ENCODE measurements around the gene PLEKHA7. TPM values are rescaled to one million over a fixed set of nuclear protein-coding genes. Genes with fewer than 3 reads are reported as not detected.
"Not testable (repeated sequence)": the region's sequence is repeated elsewhere in the genome, so short reads cannot be mapped to it uniquely, and the experiment has no call there.

The PLEKHA7 gene
- total RNA-seq, 1 experiment from 2014 or later = 43.1 TPM

DNA sequence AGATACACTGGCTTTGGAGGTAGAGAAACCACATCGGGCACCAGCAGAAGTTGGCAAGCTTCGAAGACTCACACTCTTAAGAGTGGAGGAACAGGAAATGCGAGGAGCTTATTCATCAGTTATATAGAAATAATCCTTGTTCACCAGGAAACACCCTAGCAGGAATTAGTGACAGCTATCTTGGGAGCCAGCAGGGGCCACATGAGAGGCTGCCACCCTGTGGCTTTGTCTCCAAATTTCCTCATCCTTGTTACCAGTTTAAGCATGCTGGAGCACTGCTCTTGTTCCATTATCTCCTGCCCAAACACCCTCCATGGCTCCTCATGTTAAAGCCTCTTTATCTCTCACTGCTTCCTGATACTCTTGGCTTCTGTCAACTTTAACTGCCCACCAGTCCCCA, 131.0 kb downstream of the PLEKHA7 start:
- peak; percentile 84 for DNase-seq (ENCODE audit: low read depth)

- no peak for DNase-seq (ENCODE audit: low read depth)
These were observed 132.4 kb downstream of the PLEKHA7 start for GRCh38 chr11:16881766-16882165.

DNA sequence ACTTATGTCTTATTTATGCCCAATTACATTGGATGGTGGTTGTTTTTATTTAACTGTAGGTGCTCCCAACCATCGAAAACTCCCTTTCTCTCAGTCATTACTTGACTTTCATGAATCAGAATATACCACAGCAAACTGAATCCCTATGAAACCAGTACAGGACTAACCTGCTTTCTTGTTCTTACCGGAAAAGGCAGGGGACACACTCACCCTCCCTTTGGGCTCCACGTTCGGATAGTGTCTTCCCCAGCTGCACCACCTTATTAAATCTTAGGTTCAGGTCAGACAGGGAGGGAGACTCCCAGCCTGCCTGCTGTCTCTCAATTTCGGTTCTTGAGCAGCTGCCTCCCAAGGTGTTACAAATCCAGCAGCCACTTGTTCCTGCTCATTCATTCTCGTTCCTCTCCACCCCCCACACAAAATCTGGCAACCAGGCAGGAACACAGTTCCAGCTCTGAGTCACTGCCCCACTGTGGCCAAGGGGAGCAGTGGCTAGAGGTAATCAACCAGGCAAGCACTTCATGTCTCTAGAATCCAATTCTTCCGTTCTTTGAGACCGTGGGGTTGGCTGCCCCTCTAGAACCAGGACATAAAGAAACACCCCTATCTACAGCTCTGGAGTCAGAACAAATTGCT, 133.0 kb downstream of the PLEKHA7 start:
- peak; percentile 85 for DNase-seq (ENCODE audit: low read depth)

DNA sequence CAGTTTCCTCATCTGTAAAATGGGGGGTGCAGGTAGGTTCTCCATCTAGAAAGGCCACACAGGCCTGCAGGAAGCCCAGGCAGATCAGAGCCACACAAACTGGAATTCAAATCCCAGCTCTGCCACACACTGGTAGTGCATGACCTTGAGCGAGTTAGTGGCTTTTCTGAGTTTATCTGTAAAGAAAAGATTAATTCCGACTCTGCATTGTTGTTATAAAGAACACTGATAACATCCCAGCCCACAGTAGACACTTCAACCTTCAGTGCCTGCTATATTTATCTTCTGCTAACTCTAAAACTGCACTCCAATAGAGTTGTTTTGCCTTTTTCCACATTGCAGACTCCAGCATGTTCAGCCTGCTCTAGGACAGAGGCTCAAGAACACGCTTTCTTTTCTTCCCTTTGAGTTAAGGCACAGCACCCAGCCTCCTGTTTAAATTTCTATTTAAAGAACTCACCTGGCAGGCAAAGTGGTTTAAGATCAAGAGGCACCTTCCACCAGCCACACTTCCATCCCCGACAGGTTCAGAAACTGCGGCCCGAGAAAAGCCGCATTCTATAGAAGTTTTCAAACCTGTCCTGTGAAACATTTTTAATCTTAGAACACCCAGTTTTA, 133.9 kb downstream of the PLEKHA7 start:
- DNase-seq (ENCODE audit: low read depth) = no peak

DNA sequence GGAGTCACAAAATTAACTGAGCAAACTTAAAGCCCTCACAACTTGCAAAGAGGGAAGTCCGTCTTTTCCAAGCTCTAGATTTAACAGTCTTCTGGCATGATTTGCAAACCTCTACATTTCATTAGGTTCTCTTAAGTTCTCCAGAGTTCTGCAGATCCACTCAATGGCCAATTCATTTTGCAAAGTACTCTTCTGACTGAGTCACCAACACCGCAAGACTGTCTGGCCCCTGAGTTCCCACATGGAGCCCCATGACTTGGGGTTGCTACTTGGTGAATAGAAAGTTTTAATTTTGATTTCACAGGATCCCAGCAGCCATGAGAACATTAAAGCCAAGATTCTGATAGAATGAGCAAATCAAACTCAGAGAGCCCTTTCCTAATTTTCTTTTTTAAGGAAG, 134.5 kb downstream of the PLEKHA7 start:
- peak; percentile 69 for DNase-seq (ENCODE audit: low read depth)

GRCh38 chr11:16876837-16877236, 137.4 kb downstream of the PLEKHA7 start:
- no peak for DNase-seq (ENCODE audit: low read depth)

DNA sequence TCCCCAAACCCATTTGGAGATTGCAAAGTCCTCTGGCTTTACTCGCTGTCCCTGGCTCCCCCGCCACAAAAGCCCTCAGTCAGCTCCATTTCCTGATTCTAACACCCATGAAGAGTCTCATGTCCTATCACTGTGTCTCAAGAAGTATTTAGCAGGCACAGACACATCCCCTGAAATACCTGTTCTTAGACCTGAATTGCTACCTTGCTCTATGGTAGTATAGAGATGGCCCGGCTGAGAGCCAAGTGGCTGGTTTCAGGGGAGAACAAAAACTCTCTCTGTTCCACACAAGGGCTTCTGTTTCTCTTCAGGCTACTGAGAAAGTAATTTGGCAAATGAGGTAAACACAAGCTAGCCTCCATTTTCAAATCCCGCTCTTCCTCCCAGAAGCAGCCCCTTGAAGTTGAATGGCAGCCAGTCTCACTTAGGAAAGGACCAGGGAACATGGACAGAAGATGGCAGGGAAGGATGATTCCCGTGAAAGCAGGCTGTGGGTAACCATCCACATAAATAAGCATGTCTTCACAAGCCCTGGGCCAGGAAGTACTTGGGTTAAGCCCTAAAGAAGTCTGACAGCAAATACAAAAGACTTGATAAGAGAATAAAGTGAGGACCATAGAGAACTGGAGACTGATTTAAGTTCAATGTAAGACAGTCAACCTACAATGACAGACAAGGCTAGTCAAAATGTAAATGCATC, 138.0 kb downstream of the PLEKHA7 start:
- DNase-seq (ENCODE audit: low read depth) = no peak

DNA sequence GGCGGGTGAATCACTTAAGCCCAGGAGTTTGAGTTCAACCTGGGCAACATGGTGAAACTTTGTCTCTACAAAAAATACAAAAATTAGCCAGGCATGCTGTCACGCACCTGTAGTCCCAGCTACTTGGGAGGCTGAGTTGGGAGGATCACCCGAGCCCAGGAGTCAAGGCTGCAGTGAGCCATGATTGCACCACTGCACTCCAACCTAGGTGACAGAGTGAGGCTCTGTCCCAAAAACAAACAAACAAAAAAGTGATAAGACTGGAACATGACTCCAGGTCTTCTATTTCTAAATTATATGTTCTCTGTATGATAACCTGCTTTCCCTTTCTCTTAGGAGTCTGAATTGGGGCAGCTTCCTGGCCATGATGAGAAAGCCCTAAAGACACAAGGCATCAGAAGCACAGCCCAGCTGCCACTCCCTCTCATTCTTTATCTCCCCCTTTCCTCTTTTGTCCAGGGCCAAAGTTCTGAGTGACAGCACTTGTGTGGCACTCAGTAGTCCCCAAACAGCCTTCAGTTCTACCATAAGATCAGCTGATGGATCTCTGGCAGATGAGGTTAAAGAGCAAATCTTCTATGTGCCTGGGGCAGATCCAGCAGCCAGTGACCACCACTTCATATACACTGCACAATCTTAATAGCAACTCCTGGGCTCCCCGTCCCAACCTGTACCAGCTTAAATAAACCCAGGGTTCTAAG, 139.8 kb downstream of the PLEKHA7 start:
- no peak for DNase-seq (ENCODE audit: low read depth)

- no peak for DNase-seq (ENCODE audit: low read depth)
These were observed 140.9 kb downstream of the PLEKHA7 start for GRCh38 chr11:16873289-16873688.

DNA sequence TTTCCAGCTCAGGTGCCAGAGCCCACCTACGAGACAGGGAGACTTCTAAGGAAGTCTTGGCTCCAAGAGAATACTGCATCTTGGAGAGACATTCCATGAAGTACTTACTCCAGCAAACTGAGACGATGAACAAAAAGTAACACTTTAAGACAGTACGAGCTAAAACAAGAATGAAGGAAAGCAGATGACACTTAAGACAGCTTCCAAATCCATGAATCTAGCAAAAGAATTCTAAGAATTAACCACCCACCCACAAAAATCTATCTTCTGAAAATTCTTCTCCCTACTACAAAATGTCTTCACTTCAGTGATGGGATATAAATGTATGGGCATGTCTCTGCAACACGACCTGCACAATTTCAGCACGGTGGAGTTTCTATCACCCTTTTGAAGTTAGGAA, 142.8 kb downstream of the PLEKHA7 start:
- DNase-seq (ENCODE audit: low read depth) = no peak

- no peak for DNase-seq (ENCODE audit: low read depth)
These were observed 147.1 kb downstream of the PLEKHA7 start for GRCh38 chr11:16867097-16867496.

- not testable (repeated sequence) for DNase-seq (ENCODE audit: low read depth)
These were observed 149.8 kb downstream of the PLEKHA7 start for GRCh38 chr11:16864428-16864827.

- DNase-seq (ENCODE audit: low read depth) = peak; percentile 33
These were observed 150.8 kb downstream of the PLEKHA7 start for GRCh38 chr11:16863389-16863788.

DNA sequence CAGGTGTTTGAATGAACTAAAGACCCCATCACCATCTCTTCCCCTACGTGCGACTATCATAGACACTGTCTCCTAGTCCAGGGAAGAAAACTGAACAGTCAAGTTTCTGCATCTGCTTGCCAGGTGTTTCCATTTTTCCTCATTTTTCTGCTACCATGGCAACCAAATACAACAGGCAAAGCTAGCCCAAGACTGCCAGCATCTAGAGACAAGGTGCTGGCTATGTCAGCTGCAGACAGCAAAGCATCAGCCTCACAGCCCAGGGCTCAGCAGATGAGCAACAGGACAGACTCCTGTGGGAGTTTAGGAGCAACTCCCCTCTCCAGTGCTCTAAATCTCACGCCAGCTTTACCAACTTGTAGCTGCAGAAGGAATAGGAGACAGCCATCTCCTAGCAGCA, 151.5 kb downstream of the PLEKHA7 start:
- peak; percentile 55 for DNase-seq (ENCODE audit: low read depth)

- no peak for DNase-seq (ENCODE audit: low read depth)
These were observed 152.4 kb downstream of the PLEKHA7 start for GRCh38 chr11:16861862-16862261.

- peak; percentile 61 for DNase-seq (ENCODE audit: low read depth)
These were observed 153.6 kb downstream of the PLEKHA7 start for GRCh38 chr11:16860617-16861016.

DNA sequence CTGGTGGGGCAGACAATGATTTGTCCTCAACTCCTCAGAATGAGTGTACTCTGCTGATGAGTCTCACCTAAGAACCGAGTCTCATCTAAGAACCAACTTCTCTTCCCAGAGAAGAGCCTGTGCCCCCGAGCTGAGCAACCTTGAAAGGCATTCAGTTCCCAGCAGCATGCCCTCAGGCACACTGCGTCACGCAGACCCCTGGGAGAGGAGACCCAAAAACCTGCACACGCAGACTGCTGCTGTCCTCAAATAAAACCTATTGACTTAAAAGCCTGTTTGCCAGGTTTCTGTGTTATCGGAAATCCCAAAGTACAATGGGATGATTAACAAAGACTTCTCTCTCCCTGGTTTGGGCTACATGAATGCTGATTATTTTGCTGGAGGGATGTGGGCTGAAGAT, 154.6 kb downstream of the PLEKHA7 start:
- peak; percentile 37 for DNase-seq (ENCODE audit: low read depth)

- DNase-seq (ENCODE audit: low read depth) = no peak
These were observed 157.0 kb downstream of the PLEKHA7 start for GRCh38 chr11:16857186-16857585.

- DNase-seq (ENCODE audit: low read depth) = no peak
These were observed 158.2 kb downstream of the PLEKHA7 start for GRCh38 chr11:16856022-16856471.

DNA sequence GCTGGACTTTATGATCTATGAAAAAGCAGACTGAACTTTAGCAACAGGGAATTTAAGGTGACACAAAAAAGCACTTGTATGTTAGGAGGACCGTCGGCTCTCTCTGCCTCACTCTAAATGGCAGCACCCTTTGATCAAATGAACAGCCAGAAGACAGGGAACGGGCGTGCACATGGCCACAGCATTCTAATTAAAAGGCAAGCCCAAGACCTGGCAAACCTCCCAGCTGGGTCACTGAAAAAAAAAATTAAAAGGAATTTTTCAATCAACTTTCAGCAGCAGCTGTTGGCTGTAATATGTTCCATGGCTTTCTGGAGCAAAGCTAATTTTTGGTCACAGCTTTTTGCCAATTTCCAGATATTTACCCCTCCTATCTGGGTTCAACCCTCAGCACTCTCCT, 159.2 kb downstream of the PLEKHA7 start:
- no peak for DNase-seq (ENCODE audit: low read depth)

DNA sequence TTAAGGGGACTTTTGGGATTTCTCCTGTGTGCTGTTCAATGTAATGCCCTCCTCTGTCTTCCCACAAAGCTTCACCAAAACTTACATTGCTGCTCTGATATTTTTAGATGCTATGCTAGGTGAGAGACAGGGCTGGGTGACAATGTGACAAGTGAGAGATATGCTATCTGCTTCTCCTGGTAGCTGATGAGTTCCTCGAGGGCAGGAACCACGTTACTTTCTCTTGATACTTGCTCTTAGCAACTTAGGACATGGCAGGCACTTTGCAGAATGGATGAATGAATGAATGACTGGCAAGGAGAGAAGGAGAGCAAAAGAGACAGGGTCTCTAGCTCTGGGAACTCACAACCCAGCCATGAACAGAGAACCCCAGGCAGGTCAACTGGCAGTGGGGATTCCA, 160.4 kb downstream of the PLEKHA7 start:
- no peak for DNase-seq (ENCODE audit: low read depth)

DNA sequence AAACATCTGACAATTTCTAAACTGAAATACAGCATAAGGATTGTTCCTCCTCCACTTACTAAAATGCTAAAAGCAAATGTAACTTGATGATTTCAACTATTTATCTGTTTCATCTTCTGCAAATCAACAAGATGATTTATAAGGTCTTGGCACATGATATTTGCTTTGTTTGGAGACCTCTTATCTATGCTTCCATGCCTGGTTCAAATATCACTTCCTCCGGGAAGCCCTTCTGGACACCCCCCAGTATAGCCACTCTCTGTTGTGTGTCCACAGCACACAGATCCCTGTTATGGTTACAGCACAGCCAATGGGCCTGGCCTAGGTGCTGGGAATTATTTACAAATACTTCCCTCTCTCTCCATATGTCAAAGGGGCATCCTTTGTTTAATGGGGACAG, 160.9 kb downstream of the PLEKHA7 start:
- DNase-seq (ENCODE audit: low read depth) = no peak

All from M059J (cell line).